ENCODE measurements around the gene ABCA1. TPM values are rescaled to one million over a fixed set of nuclear protein-coding genes. Genes with fewer than 3 reads are reported as not detected.
"Not testable (repeated sequence)": the region's sequence is repeated elsewhere in the genome, so short reads cannot be mapped to it uniquely, and the experiment has no call there.

The ABCA1 gene
- total RNA-seq, 4 donors from 2014 or later: 18.3 to 59.8 (median 35.0) TPM

DNA sequence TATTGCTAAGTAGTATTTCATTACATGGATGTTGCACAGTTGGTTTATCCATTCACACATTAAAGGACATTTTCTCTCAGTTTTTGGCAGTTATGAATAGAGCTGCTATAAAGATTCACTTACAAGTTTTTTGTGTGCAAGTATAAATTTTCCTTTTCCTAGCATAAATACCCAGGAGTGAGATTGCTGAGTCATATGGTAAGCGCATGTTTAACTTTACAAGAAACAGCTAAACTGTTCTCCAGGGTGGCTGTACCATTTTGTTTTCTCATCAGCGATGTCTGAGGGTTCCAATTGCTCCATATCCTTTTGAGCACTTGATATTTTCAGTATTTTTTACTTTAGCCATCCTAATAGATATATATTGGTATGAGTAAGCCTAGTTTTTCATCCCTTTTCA lies 16.4 kb upstream of the ABCA1 start:
- H3K36me3 ChIP-seq: no peaks in the 10 kb centered on the region
- H3K4me1 ChIP-seq: no peaks in the 10 kb centered on the region
- TF ChIP-seq POLR2A (IDR thresholded peaks at IDR 0.05): no peak
- TF ChIP-seq, protein P1, sequence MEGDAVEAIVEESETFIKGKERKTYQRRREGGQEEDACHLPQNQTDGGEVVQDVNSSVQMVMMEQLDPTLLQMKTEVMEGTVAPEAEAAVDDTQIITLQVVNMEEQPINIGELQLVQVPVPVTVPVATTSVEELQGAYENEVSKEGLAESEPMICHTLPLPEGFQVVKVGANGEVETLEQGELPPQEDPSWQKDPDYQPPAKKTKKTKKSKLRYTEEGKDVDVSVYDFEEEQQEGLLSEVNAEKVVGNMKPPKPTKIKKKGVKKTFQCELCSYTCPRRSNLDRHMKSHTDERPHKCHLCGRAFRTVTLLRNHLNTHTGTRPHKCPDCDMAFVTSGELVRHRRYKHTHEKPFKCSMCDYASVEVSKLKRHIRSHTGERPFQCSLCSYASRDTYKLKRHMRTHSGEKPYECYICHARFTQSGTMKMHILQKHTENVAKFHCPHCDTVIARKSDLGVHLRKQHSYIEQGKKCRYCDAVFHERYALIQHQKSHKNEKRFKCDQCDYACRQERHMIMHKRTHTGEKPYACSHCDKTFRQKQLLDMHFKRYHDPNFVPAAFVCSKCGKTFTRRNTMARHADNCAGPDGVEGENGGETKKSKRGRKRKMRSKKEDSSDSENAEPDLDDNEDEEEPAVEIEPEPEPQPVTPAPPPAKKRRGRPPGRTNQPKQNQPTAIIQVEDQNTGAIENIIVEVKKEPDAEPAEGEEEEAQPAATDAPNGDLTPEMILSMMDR (IDR thresholded peaks at IDR 0.05): no peak
- H3K27ac ChIP-seq: no peak overlapping the region
- no peaks in the 10 kb centered on the region for H3K9me3 ChIP-seq
- WGBS, 2 donors: 89 to 97% methylated on average over 2 of the region's 2 CpGs
- DNase-seq: no peak
- intact Hi-C loops (cut with DNase I): no loop called here
- H3K4me3 ChIP-seq (replicated peaks in 1 of 3): no peak overlapping the region
- no peaks in the 10 kb centered on the region for H3K27me3 ChIP-seq

DNA sequence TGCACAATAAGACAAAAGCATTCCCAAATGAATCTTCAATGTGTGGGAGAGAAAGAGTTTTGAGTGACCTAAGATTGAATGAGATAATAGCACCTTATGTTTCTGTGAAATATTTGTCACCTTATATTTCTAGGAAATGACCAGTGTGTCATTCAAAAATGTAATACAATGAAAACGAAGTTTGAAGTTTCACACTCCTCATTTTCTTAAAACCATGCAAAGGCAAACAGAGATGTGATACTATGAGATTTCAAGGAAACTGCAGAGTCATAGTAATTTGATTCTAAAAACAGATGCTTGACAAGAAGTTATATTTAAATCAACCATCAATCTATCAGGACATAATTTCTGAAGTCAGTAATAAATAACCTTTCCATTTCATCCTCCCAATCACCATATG lies 13.6 kb upstream of the ABCA1 start:
- DNase-seq: no peak
- intact Hi-C loops (cut with DNase I): no loop called here
- no peak overlapping the region for H3K4me3 ChIP-seq (replicated peaks in 1 of 3)
- no peaks in the 10 kb centered on the region for H3K9me3 ChIP-seq
- H3K4me1 ChIP-seq: no peaks in the 10 kb centered on the region
- WGBS, 2 donors: 60 to 66% methylated on average over 1 of the region's 1 CpG
- H3K36me3 ChIP-seq: no peaks in the 10 kb centered on the region
- H3K27ac ChIP-seq: no peak overlapping the region
- no peak for TF ChIP-seq POLR2A (IDR thresholded peaks at IDR 0.05)
- TF ChIP-seq, protein P1 (IDR thresholded peaks at IDR 0.05): no peak
- H3K27me3 ChIP-seq: no peaks in the 10 kb centered on the region

DNA sequence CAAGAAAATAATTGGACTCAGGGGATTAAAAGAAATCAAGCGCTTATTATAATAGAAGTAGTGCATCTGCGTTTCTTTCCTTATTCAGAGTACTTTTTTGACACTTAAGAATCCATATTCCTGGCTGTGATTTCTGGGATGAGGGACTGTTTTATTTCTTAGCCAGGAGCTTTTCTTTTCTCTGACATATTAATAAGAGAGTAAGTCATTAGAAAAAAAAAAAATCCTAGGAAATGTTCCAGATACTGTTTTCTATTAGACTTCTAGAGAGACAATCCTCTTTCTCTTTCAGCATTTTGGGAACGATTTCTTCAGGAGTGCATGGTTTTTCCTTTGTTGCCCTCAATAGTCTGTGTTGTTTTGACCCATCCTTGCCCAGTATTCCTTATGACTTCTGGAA lies 8.3 kb upstream of the ABCA1 start:
- 78% methylated on average over 3 of the region's 3 CpGs for WGBS, 2 donors
- Histone ChIP-seq H3K4me3 (replicated peaks in 1 of 3) (no peak overlapping the region), H3K27me3 (no peaks in the 10 kb centered on the region), H3K4me1 (no peaks in the 10 kb centered on the region), H3K9me3 (no peaks in the 10 kb centered on the region), H3K27ac (no peak overlapping the region), H3K36me3 (no peaks in the 10 kb centered on the region)
- no peak for TF ChIP-seq POLR2A (IDR thresholded peaks at IDR 0.05)
- TF ChIP-seq, protein P1 (IDR thresholded peaks at IDR 0.05): no peak
- intact Hi-C loops (cut with DNase I): no loop called here
- no peak for DNase-seq

DNA sequence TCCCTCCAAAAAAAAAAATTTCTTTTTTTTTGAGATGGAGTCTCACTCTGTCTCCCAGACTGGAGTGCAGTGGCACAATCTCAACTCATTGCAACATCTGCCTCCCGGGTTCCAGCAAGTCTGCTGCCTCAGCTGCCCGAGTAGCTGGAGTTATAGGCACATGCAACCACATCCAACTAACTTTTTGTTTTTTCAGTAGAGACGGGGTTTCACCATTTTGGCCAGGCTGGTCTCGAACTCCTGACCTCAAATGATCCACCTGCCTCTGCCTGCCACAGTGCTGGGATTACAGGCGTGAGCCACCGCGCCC lies 7.5 kb upstream of the ABCA1 start:
- peak overlapping the region in 1 of 3 donors; percentile 21 for H3K27ac ChIP-seq
- intact Hi-C loops (cut with DNase I); H3K36me3 ChIP-seq; H3K4me3 ChIP-seq (replicated peaks in 1 of 3); H3K27me3 ChIP-seq; DNase-seq; H3K9me3 ChIP-seq; H3K4me1 ChIP-seq: not testable (repeated sequence)
- 80 to 81% methylated on average over 7 of the region's 7 CpGs for WGBS, 2 donors

DNA sequence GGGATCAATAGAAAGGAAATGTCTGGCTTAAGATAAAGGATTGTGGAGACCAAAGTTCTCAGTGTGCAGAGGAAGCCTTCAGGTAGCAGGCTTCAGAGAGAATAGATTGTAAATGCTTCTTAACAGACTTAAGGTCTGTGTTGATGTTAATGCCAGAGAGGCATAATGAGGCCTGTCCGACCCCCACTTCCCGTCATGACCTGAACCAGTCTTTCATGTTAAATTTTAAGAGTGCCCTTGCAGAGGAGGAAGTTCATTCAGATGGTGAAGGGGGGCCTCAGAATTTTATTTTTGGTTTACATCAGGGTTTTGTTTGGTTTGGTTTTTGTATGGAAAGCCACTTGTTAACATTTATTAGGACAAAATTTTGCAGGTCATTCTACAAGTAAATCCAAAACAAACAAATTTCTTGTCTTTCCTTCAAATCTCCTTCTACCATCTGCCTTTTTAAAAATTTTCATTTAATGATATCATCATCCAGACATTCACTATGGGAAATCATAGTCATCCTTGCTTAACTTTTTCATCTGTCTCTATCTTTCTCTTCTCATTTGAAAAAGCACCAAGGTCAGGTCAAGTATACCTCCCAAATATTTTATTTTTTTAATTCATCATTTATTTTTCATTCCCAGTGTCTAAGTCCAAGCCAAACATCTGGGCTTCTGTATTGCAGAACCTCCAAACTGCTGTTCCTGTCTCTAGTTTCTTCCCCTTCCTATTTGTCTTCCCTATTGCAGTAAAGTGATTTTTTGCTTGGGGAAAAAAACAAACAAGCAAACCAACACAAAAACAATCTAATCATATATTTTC lies 6.9 kb upstream of the ABCA1 start:
- H3K4me3 ChIP-seq (replicated peaks in 1 of 3): no peak overlapping the region
- H3K27me3 ChIP-seq: no peaks in the 10 kb centered on the region
- H3K9me3 ChIP-seq: no peaks in the 10 kb centered on the region
- DNase-seq: no peak
- intact Hi-C loops (cut with DNase I): no loop called here
- H3K36me3 ChIP-seq: no peaks in the 10 kb centered on the region
- H3K27ac ChIP-seq: no peak overlapping the region
- 53 to 70% methylated on average over 2 of the region's 2 CpGs for whole genome bisulfite sequencing, 2 donors
- H3K4me1 ChIP-seq: no peaks in the 10 kb centered on the region
- no peak for TF ChIP-seq POLR2A (IDR thresholded peaks at IDR 0.05)
- TF ChIP-seq, protein P1 (IDR thresholded peaks at IDR 0.05): no peak

DNA sequence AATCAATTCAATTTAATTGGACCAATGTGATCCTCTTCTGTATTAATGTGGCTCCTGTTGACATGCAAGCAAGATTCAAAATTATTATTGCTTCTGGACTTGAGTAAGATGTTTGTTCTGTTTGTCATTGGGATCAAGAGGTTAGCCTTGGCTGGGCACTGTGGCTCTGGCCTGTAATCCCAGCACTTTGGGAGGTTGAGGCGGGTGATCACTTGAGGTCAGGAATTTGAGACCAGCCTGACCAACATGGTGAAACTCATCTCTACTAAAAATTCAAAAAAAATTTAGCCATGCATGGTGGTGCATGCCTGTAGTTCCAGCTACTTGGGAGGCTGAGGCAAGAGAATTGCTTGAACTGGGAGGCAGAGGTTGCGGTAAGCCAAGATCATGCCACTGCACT lies 5.1 kb upstream of the ABCA1 start:
- H3K9me3 ChIP-seq; H3K4me1 ChIP-seq; intact Hi-C loops (cut with DNase I); H3K4me3 ChIP-seq (replicated peaks in 1 of 3); H3K36me3 ChIP-seq; H3K27me3 ChIP-seq; DNase-seq; H3K27ac ChIP-seq: not testable (repeated sequence)
- WGBS, 2 donors: 100% methylated on average over 2 of the region's 2 CpGs
